ENCODE results near the gene TRMT5.

GRCh38 chr14:61026526-61026925 lies 45.6 kb upstream of the TRMT5 start:
- TF ChIP-seq CTCF (IDR thresholded peaks at IDR 0.05) = no peak
- no peak for TF ChIP-seq POLR2A (IDR thresholded peaks at IDR 0.05)

Measured in esophagus squamous epithelium (tissue), 4 donors.